H1 (cell line): ENCODE measurements around the gene KCNJ16.

Experiments used
- ATF2 ChIP-seq: IDR thresholded peaks from 2 replicates; pipeline ENCODE4 v1.6.1; 2012; ENCODE audit warnings: low read length, inconsistent platforms
- BRCA1 ChIP-seq: IDR thresholded peaks from 2 replicates; pipeline ENCODE4 v1.6.1; 2012; ENCODE audit warnings: low read depth, low read length, improper control_type of control experiment
- CBX5 ChIP-seq: fragments of 300-800, 300-1000 bp; sonication (generic); IDR thresholded peaks from 2 replicates; pipeline ENCODE4 v1.7.1; 2016; ENCODE audit warnings: antibody characterized with exemption, low read length, low read depth
- CEBPB ChIP-seq: IDR thresholded peaks from 2 replicates; pipeline ENCODE4 v1.6.1; 2012; ENCODE audit warnings: low read depth, low read length
- CTCF ChIP-seq, 3 experiments: IDR thresholded peaks; 1 replicate in 2 of 3; 2 replicates in 1 of 3; pipeline versions ENCODE4 v1.5.1 to v1.6.1; 2011; ENCODE audit warnings: low read length in 3 of 3, mild to moderate bottlenecking in 3 of 3, inconsistent platforms in 2 of 3, low read depth in 1 of 3, moderate library complexity in 1 of 3; ENCODE audit not compliant: insufficient read depth in 1 of 3; ENCODE audit errors: control extremely low read depth in 1 of 3
- EGR1 ChIP-seq: IDR thresholded peaks from 2 replicates; pipeline ENCODE4 v1.6.1; 2011; ENCODE audit warnings: low read depth, low read length, borderline replicate concordance
- EP300 ChIP-seq, 2 experiments: IDR thresholded peaks; 1 replicate in 1 of 2; 2 replicates in 1 of 2; pipeline ENCODE4 v1.6.1; 2011 to 2012; ENCODE audit warnings: low read depth in 2 of 2, low read length in 2 of 2, mild to moderate bottlenecking in 2 of 2, borderline replicate concordance in 1 of 2, inconsistent platforms in 1 of 2, moderate library complexity in 1 of 2
- EZH2 ChIP-seq: fragments of 200-600 bp; sonication (generic); IDR thresholded peaks from 2 replicates; pipeline ENCODE4 v1.7.1; 2012; ENCODE audit warnings: low read depth, mild to moderate bottlenecking, moderate library complexity, low read length, inconsistent platforms; ENCODE audit not compliant: severe bottlenecking
- GABPA ChIP-seq: IDR thresholded peaks from 2 replicates; pipeline ENCODE4 v1.6.1; 2011; ENCODE audit warnings: mild to moderate bottlenecking, low read length, moderate library complexity, borderline replicate concordance; ENCODE audit not compliant: insufficient read depth
- MAX ChIP-seq: IDR thresholded peaks from 2 replicates; pipeline ENCODE4 v1.6.1; 2012; ENCODE audit warnings: inconsistent platforms
- POLR2A ChIP-seq, 2 experiments: IDR thresholded peaks; 1 replicate in 1 of 2; 2 replicates in 1 of 2; pipeline ENCODE4 v1.6.1; 2011; ENCODE audit warnings: low read depth in 2 of 2, low read length in 2 of 2, mild to moderate bottlenecking in 2 of 2; ENCODE audit errors: control extremely low read depth in 1 of 2
- POLR2AphosphoS5 ChIP-seq: IDR thresholded peaks from 2 replicates; pipeline ENCODE4 v1.6.1; 2011; ENCODE audit warnings: low read depth, low read length
- RFX5 ChIP-seq: IDR thresholded peaks from 2 replicates; pipeline ENCODE4 v1.6.1; 2011; ENCODE audit warnings: low read depth, low read length, improper control_type of control experiment, borderline replicate concordance
- SRF ChIP-seq: IDR thresholded peaks from 2 replicates; pipeline ENCODE4 v1.6.1; 2011; ENCODE audit warnings: mild to moderate bottlenecking, low read depth, low read length, moderate library complexity

GRCh38 chr17:70114405-70114804 lies 39.4 kb downstream of the KCNJ16 start:
- TF ChIP-seq CBX5 (no peak), POLR2A (IDR thresholded peaks at IDR 0.05; ENCODE audit: control extremely low read depth in 1 of 2, low read depth in 2 of 2, low read length in 2 of 2) (no peak), CEBPB (no peak), POLR2AphosphoS5 (no peak), ATF2 (no peak), MAX (no peak), EZH2 (no peak), GABPA (no peak), CTCF (IDR thresholded peaks at IDR 0.05; ENCODE audit: control extremely low read depth in 1 of 3, insufficient read depth in 1 of 3, low read depth in 1 of 3, low read length in 3 of 3) (no peak), BRCA1 (no peak), EGR1 (no peak), SRF (no peak), EP300 (IDR thresholded peaks at IDR 0.05; ENCODE audit: borderline replicate concordance in 1 of 2, low read depth in 2 of 2, low read length in 2 of 2) (no peak), RFX5 (no peak)
